HCT116 (cell line): ENCODE results near the gene FPR2.

Experiments used
- CEBPB ChIP-seq: IDR thresholded peaks from 2 replicates; pipeline ENCODE4 v1.6.1; 2012; ENCODE audit warnings: low read depth
- CTCF ChIP-seq, 3 experiments: fragments of 200-600 bp in 1 of 3; sonication (generic) in 1 of 3; IDR thresholded peaks in 2 of 3; conservative IDR thresholded peaks in 1 of 3; 2 replicates each; pipeline ENCODE4 v1.5.1; 2012 to 2017; ENCODE audit warnings: low read depth in 2 of 3, low read length in 2 of 3, antibody characterized with exemption in 1 of 3, borderline replicate concordance in 1 of 3, control low read depth in 1 of 3, mild to moderate bottlenecking in 1 of 3, mixed read lengths in 1 of 3, mixed run types in 1 of 3, moderate library complexity in 1 of 3; ENCODE audit not compliant: insufficient read depth in 1 of 3
- EZH2 ChIP-seq: fragments of 200-600 bp; sonication (generic); IDR thresholded peaks from 2 replicates; pipeline ENCODE4 v1.6.1; 2017; ENCODE audit warnings: antibody characterized with exemption, mixed run types
- MAX ChIP-seq: IDR thresholded peaks from 2 replicates; pipeline ENCODE4 v1.6.1; 2012
- POLR2A ChIP-seq: IDR thresholded peaks from 2 replicates; pipeline ENCODE4 v1.7.0; 2011; ENCODE audit warnings: borderline replicate concordance; ENCODE audit not compliant: insufficient read depth, insufficient read length; ENCODE audit errors: extremely low read depth
- POLR2AphosphoS5 ChIP-seq: IDR thresholded peaks from 2 replicates; pipeline ENCODE4 v1.6.1; 2011; ENCODE audit warnings: mild to moderate bottlenecking, low read depth, low read length, moderate library complexity
- REST ChIP-seq: IDR thresholded peaks from 2 replicates; pipeline ENCODE4 v1.6.1; 2012; ENCODE audit warnings: low read depth
- SP1 ChIP-seq: IDR thresholded peaks from 2 replicates; pipeline ENCODE4 v1.6.1; 2012; ENCODE audit warnings: low read depth
- SRF ChIP-seq: IDR thresholded peaks from 2 replicates; pipeline ENCODE4 v1.6.1; 2012; ENCODE audit warnings: low read depth

DNA sequence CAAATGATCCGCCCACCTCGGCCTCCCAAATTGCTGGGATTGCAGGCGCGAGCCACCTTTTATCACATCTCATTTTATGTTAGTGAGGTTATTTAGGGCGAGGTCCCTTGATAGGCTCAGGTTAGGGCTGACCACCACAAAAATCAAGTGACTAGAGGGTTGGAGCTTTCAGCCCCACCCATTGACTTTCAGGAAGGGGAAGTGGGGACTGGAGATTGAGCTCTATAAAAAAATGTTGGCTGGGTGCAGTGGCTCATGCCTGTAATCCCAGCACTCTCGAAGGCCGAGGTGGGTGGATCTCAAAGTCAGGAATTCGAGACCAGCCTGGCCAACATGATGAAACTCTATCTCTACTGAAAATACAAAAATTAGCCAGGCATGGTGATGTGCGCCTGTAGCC lies 54.1 kb downstream of the FPR2 start:
- no peak for TF ChIP-seq CTCF (IDR thresholded peaks at IDR 0.05 in 2 of 3, conservative IDR thresholded peaks at IDR 0.05 in 1 of 3; ENCODE audit: borderline replicate concordance in 1 of 3, insufficient read depth in 1 of 3, low read depth in 2 of 3, low read length in 2 of 3)
- TF ChIP-seq EZH2: no peak
- TF ChIP-seq SRF: no peak
- TF ChIP-seq POLR2AphosphoS5: no peak
- no peak for TF ChIP-seq POLR2A
- no peak for TF ChIP-seq MAX
- no peak for TF ChIP-seq SP1
- no peak for TF ChIP-seq REST
- TF ChIP-seq CEBPB: no peak
